ENCODE measurements around the gene SLC35F4. TPM values are rescaled to one million over a fixed set of nuclear protein-coding genes. Genes with fewer than 3 reads are reported as not detected.

Gene SLC35F4
- total RNA-seq, 1 donor from 2014 or later: 0.37 TPM

DNA sequence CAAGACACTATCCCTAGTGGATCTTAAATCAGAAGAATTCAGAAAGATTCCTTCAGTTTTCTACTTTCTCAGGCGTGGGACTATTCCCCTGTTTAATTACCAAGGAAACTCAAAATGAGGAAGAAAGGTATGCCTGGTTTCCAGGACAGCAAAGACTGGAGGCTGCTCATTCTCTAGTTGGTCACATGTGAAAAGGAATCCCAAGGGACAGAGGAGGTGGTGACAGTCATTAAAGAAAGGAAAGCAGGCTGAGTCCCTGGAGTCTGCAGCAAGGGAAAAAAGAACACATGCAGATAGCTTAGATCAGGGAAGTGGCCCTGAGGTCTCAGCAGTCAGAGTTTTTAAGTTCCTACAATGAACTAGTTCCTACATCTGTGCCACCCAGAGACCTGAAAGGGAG lies 206.8 kb downstream of the SLC35F4 start:
- Mint-ChIP-seq H3K4me1 (peaks cover 10% of the 10 kb centered on the region), H3K27ac (ENCODE audit: unreplicated experiment) (no peak overlapping the region), H3K4me3 (no peak overlapping the region), H3K9me3 (no peaks in the 10 kb centered on the region), H3K36me3 (ENCODE audit: low read depth) (no peaks in the 10 kb centered on the region), H3K27me3 (ENCODE audit: low read depth) (no peaks in the 10 kb centered on the region)
- TF ChIP-seq, protein P1, sequence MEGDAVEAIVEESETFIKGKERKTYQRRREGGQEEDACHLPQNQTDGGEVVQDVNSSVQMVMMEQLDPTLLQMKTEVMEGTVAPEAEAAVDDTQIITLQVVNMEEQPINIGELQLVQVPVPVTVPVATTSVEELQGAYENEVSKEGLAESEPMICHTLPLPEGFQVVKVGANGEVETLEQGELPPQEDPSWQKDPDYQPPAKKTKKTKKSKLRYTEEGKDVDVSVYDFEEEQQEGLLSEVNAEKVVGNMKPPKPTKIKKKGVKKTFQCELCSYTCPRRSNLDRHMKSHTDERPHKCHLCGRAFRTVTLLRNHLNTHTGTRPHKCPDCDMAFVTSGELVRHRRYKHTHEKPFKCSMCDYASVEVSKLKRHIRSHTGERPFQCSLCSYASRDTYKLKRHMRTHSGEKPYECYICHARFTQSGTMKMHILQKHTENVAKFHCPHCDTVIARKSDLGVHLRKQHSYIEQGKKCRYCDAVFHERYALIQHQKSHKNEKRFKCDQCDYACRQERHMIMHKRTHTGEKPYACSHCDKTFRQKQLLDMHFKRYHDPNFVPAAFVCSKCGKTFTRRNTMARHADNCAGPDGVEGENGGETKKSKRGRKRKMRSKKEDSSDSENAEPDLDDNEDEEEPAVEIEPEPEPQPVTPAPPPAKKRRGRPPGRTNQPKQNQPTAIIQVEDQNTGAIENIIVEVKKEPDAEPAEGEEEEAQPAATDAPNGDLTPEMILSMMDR (conservative IDR thresholded peaks at IDR 0.05): no peak
- DNase-seq (ENCODE audit: low read depth, low spot score): no peak

- DNase-seq (ENCODE audit: low read depth, low spot score): no peak
- Mint-ChIP-seq H3K9me3 (no peaks in the 10 kb centered on the region), H3K27ac (ENCODE audit: unreplicated experiment) (no peak overlapping the region), H3K27me3 (ENCODE audit: low read depth) (no peaks in the 10 kb centered on the region), H3K4me3 (no peak overlapping the region), H3K4me1 (peaks cover 10% of the 10 kb centered on the region), H3K36me3 (ENCODE audit: low read depth) (no peaks in the 10 kb centered on the region)
- TF ChIP-seq, protein P1 (conservative IDR thresholded peaks at IDR 0.05): no peak
Measured at GRCh38 chr14:57657487-57657886, 208.4 kb downstream of the SLC35F4 start.

GRCh38 chr14:57656853-57657252 lies 209.0 kb downstream of the SLC35F4 start:
- TF ChIP-seq, protein P1 (conservative IDR thresholded peaks at IDR 0.05): no peak
- no peak for DNase-seq (ENCODE audit: low read depth, low spot score)
- no peaks in the 10 kb centered on the region for H3K36me3 Mint-ChIP-seq (ENCODE audit: low read depth)
- no peak overlapping the region for H3K4me3 Mint-ChIP-seq
- H3K9me3 Mint-ChIP-seq: no peaks in the 10 kb centered on the region
- peaks cover 10% of the 10 kb centered on the region for H3K4me1 Mint-ChIP-seq
- no peak overlapping the region for H3K27ac Mint-ChIP-seq (ENCODE audit: unreplicated experiment)
- no peaks in the 10 kb centered on the region for H3K27me3 Mint-ChIP-seq (ENCODE audit: low read depth)

DNA sequence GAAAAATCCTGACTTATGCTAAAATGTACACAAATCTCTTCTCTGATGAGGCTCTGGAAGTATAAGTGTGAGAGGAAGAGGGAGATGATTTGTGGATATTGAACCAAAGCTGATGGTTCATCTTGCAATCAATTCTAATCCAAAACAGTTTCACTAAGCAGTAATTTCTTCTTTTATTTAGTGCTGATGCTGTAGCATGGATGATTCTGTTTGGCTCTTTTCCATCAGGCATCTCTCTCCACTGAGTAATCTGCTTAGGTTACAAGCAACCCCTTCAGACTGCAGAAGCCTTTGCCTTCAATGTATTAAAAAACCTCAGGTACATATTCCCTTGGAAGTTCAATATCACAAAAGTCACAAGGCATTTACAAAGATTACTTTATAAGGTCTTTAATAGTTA lies 213.1 kb downstream of the SLC35F4 start:
- DNase-seq (ENCODE audit: low read depth, low spot score): no peak
- Mint-ChIP-seq H3K36me3 (ENCODE audit: low read depth) (no peaks in the 10 kb centered on the region), H3K27ac (ENCODE audit: unreplicated experiment) (no peak overlapping the region), H3K9me3 (no peaks in the 10 kb centered on the region), H3K27me3 (ENCODE audit: low read depth) (peaks cover 2% of the 10 kb centered on the region), H3K4me1 (no peaks in the 10 kb centered on the region), H3K4me3 (no peak overlapping the region)
- TF ChIP-seq, protein P1 (conservative IDR thresholded peaks at IDR 0.05): no peak

DNA sequence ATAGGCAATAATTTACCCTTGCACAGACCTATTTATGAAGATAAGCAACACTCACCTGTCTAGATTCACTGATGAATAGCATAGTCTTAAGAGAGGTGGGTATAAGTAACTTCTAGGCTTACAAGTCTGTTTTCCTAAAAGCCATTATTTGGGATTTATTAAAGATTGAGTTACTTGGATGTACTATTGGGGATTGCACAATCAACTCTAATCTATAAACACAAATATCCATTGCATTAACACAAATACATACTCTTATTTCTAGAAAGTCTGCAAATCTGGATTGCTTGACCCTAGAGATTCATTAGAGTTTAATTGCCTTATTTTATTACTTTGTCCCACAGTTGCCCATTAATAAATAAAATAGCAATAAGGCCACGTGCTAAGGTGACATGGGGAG lies 224.1 kb downstream of the SLC35F4 start:
- peaks cover 7% of the 10 kb centered on the region for H3K9me3 Mint-ChIP-seq
- no peak for DNase-seq (ENCODE audit: low read depth, low spot score)
- no peak overlapping the region for H3K4me3 Mint-ChIP-seq
- TF ChIP-seq, protein P1 (conservative IDR thresholded peaks at IDR 0.05): no peak
- peaks cover 4% of the 10 kb centered on the region for H3K27me3 Mint-ChIP-seq (ENCODE audit: low read depth)
- H3K4me1 Mint-ChIP-seq: no peaks in the 10 kb centered on the region
- no peaks in the 10 kb centered on the region for H3K36me3 Mint-ChIP-seq (ENCODE audit: low read depth)
- no peak overlapping the region for H3K27ac Mint-ChIP-seq (ENCODE audit: unreplicated experiment)

GRCh38 chr14:57640036-57640435 lies 225.9 kb downstream of the SLC35F4 start:
- Mint-ChIP-seq H3K9me3 (no peaks in the 10 kb centered on the region), H3K36me3 (ENCODE audit: low read depth) (no peaks in the 10 kb centered on the region), H3K4me3 (no peak overlapping the region), H3K27ac (ENCODE audit: unreplicated experiment) (no peak overlapping the region), H3K27me3 (ENCODE audit: low read depth) (no peaks in the 10 kb centered on the region), H3K4me1 (no peaks in the 10 kb centered on the region)
- no peak for DNase-seq (ENCODE audit: low read depth, low spot score)
- TF ChIP-seq, protein P1 (conservative IDR thresholded peaks at IDR 0.05): no peak

Data from neural crest cell (in vitro differentiated cells).